ENCODE data around the gene PRELID3B.

The PRELID3B gene

GRCh38 chr20:59007665-59008511 lies 34.7 kb downstream of the PRELID3B start:
- no peak for DNase-seq

- DNase-seq = no peak
Observed at GRCh38 chr20:59006864-59007664, 35.5 kb downstream of the PRELID3B start, which contains the start of gene CTSZ. Gene CTSZ (minus strand): TSS chr20:59007254. CDS start chr20:59007128, 126 bp downstream.

- DNase-seq = no peak
Observed at GRCh38 chr20:59006167-59006863, 36.3 kb downstream of the PRELID3B start.

- no peak for DNase-seq
Observed at GRCh38 chr20:59005523-59006166, 36.9 kb downstream of the PRELID3B start.

GRCh38 chr20:59004763-59005522 lies 37.6 kb downstream of the PRELID3B start:
- DNase-seq = no peak

GRCh38 chr20:59004493-59004762 lies 38.2 kb downstream of the PRELID3B start:
- no peak for DNase-seq

GRCh38 chr20:59003836-59004492 lies 38.6 kb downstream of the PRELID3B start:
- no peak for DNase-seq

- no peak for DNase-seq
Observed at GRCh38 chr20:59002874-59003399, 39.6 kb downstream of the PRELID3B start.

- no peak for DNase-seq
Observed at GRCh38 chr20:59002388-59002787, 40.2 kb downstream of the PRELID3B start.

GRCh38 chr20:59001449-59002171 lies 41.0 kb downstream of the PRELID3B start:
- no peak for DNase-seq

GRCh38 chr20:59001068-59001448 lies 41.5 kb downstream of the PRELID3B start:
- DNase-seq = no peak

- DNase-seq = no peak
Observed at GRCh38 chr20:59000326-59000725, 42.3 kb downstream of the PRELID3B start.

- DNase-seq = no peak
Observed at GRCh38 chr20:58998656-58999055, 43.9 kb downstream of the PRELID3B start.

- no peak for DNase-seq
Observed at GRCh38 chr20:58997141-58997770, 45.3 kb downstream of the PRELID3B start.

GRCh38 chr20:58996226-58996611 lies 46.4 kb downstream of the PRELID3B start:
- DNase-seq = no peak

GRCh38 chr20:58995461-58996225 lies 46.9 kb downstream of the PRELID3B start:
- DNase-seq = no peak

GRCh38 chr20:58994390-58995159 lies 48.0 kb downstream of the PRELID3B start:
- no peak for DNase-seq

Measured in NCI-H774 (cell line).